ENCODE results near the gene SGCD.

GRCh38 chr5:156683509-156683908 is 356.5 kb downstream of the SGCD start:
- TF ChIP-seq CTCF (conservative IDR thresholded peaks at IDR 0.05; ENCODE audit: low read length) (no peak), EZH2phosphoT487 (IDR thresholded peaks at IDR 0.05; ENCODE audit: borderline replicate concordance, low read depth, low read length) (no peak)

Measured in OCI-LY7 (cell line).